K562 (cell line): ENCODE measurements around the gene MKS1. TPM values are rescaled to one million over a fixed set of nuclear protein-coding genes. Genes with fewer than 3 reads are reported as not detected.
A peak's percentile ranks its signal among the peaks of the same experiment; 100 is the strongest.

Experiments used
- BRD9 ChIP-seq: fragments of 450-650 bp; IDR thresholded peaks from 2 replicates; pipeline ENCODE4 v1.6.1; 2018; ENCODE audit warnings: low read depth; ENCODE audit not compliant: partially characterized antibody
- BRF2 ChIP-seq: IDR thresholded peaks from 3 replicates; pipeline ENCODE4 v1.6.1; 2011; ENCODE audit warnings: borderline replicate concordance, mild to moderate bottlenecking; ENCODE audit not compliant: insufficient read length, insufficient read depth
- CBX1 ChIP-seq: sonication (generic); IDR thresholded peaks from 2 replicates; pipeline ENCODE4 v1.6.1; 2016; ENCODE audit warnings: antibody characterized with exemption, low read depth, mild to moderate bottlenecking
- COPS2 ChIP-seq: fragments of 450-650 bp; conservative IDR thresholded peaks from 2 replicates; pipeline ENCODE4 v1.6.1; 2016; ENCODE audit warnings: mild to moderate bottlenecking, moderate library complexity
- ELF2 ChIP-seq: fragments of 250-450 bp; sonication (Bioruptor Pico); IDR thresholded peaks from 2 replicates; pipeline ENCODE4 v1.5.0; 2021; ENCODE audit warnings: mild to moderate bottlenecking
- HNRNPH1 ChIP-seq: fragments of 200-400 bp; formaldehyde crosslinking; optimal IDR thresholded peaks from 2 replicates; pipeline ENCODE3; 2017; ENCODE audit warnings: low read depth, mild to moderate bottlenecking, low read length, moderate library complexity
- IRF9 ChIP-seq: fragments of 450-650 bp; IDR thresholded peaks from 2 replicates; pipeline ENCODE4 v1.6.1; 2016; ENCODE audit warnings: missing biosample characterization, missing genetic modification characterization
- MEIS2 ChIP-seq: fragments of 450-650 bp; IDR thresholded peaks from 2 replicates; pipeline ENCODE4 v1.6.1; 2014; ENCODE audit warnings: mild to moderate bottlenecking; ENCODE audit not compliant: partially characterized antibody
- NCOA6 ChIP-seq: fragments of 450-650 bp; IDR thresholded peaks from 2 replicates; pipeline ENCODE4 v1.6.1; 2017; ENCODE audit warnings: mild to moderate bottlenecking
- NR2C1 ChIP-seq, 2 experiments: fragments of 450-650 bp; IDR thresholded peaks; 2 replicates each; pipeline ENCODE4 v1.6.1; 2017; ENCODE audit warnings: mild to moderate bottlenecking in 2 of 2, antibody characterized with exemption in 1 of 2, inconsistent platforms in 1 of 2, missing compliant biosample characterization in 1 of 2, missing genetic modification characterization in 1 of 2
- PKNOX1 ChIP-seq: fragments of 450-650 bp; IDR thresholded peaks from 2 replicates; pipeline ENCODE4 v1.6.1; 2016
- POLR2AphosphoS5 ChIP-seq: IDR thresholded peaks from 2 replicates; pipeline ENCODE4 v1.6.1; 2011; ENCODE audit warnings: mild to moderate bottlenecking, low read depth, low read length, moderate library complexity; ENCODE audit not compliant: control insufficient read depth, insufficient read depth
- RFX7 ChIP-seq: fragments of 250-450 bp; sonication (Bioruptor Pico); IDR thresholded peaks from 2 replicates; pipeline ENCODE4 v1.5.1; 2021; ENCODE audit warnings: mild to moderate bottlenecking
- SAFB ChIP-seq: fragments of 200-400 bp; formaldehyde crosslinking; IDR thresholded peaks from 2 replicates; pipeline ENCODE4 v1.6.1; 2017; ENCODE audit warnings: low read depth, low read length, borderline replicate concordance
- TAL1 ChIP-seq: fragments of 450-650 bp; IDR thresholded peaks from 2 replicates; pipeline ENCODE4 v1.6.1; 2016; ENCODE audit warnings: mild to moderate bottlenecking
- TRIM24 ChIP-seq, 2 experiments: fragments of 450-650 bp; IDR thresholded peaks; 2 replicates each; pipeline ENCODE4 v1.6.1; 2016
- USF2 ChIP-seq: sonication (generic); formaldehyde crosslinking; IDR thresholded peaks from 2 replicates; pipeline ENCODE4 v1.5.0; 2020; ENCODE audit warnings: missing genetic modification reagents
- ZNF143 ChIP-seq: sonication (generic); formaldehyde crosslinking; IDR thresholded peaks from 2 replicates; pipeline ENCODE4 v1.9.0; 2022; ENCODE audit warnings: mild to moderate bottlenecking, missing genetic modification reagents
- ZNF717 ChIP-seq: fragments of 250-450 bp; sonication (Bioruptor Pico); IDR thresholded peaks from 2 replicates; pipeline ENCODE4 v1.5.0; 2021
- ZNF740 ChIP-seq, 3 experiments: fragments of 200-800 bp in 1 of 3; sonication (Bioruptor generic) in 1 of 3; sonication (generic) in 1 of 3; formaldehyde crosslinking in 1 of 3; IDR thresholded peaks; 2 replicates each; pipeline versions ENCODE4 v1.6.1 to v1.8.0; 2016 to 2022; ENCODE audit warnings: mild to moderate bottlenecking in 2 of 3, missing compliant biosample characterization in 2 of 3, missing genetic modification characterization in 2 of 3, missing genetic modification reagents in 1 of 3
- ZNF778 ChIP-seq: fragments of 450-650 bp; formaldehyde crosslinking; IDR thresholded peaks from 2 replicates; pipeline ENCODE4 v1.4.0; 2020; ENCODE audit warnings: mild to moderate bottlenecking, moderate library complexity
- polyA plus RNA-seq, 8 experiments: library from polyadenylated mRNA; depleted of rRNA in 4 of 8; stranded (reverse) in 5 of 8; unstranded in 3 of 8; fragments of >200 nt; fragmentation: Nextera tagmentation in 2 of 8; fragmentation: Illumina TruSeq in 1 of 8; extraction: Ambion mirVana in 2 of 8; extraction: Trizol in 1 of 8; gene quantifications; 2 replicates each; pipeline versions ENCODE4 v1.2.1 to v1.2.3, GENCODE V29; 2011 to 2014; ENCODE audit warnings: inconsistent platforms in 1 of 8, missing spikeins in 1 of 8
- total RNA-seq, 7 experiments: library from RNA; depleted of rRNA in 6 of 7; stranded (reverse); fragments of >200 nt in 6 of 7; fragmentation: Illumina TruSeq in 2 of 7; extraction: Trizol in 2 of 7; gene quantifications; 2 replicates each; pipeline versions ENCODE4 v1.2.1 to v1.2.3, GENCODE V29; 2011 to 2021; ENCODE audit warnings: low replicate concordance in 1 of 7
- TF ChIP-seq, protein P1 (sequence below): fragments of 450-650 bp; formaldehyde crosslinking; IDR thresholded peaks from 2 replicates; pipeline ENCODE4 v1.4.0; 2020; ENCODE audit warnings: mild to moderate bottlenecking, moderate library complexity

MKS1 gene
- total and polyA plus RNA-seq, 9 of the 15 experiments (the other 6 are each of a cell fraction or from before 2014, with no cell fraction given) = 16.3 to 31.0 (median 25.9) TPM

DNA sequence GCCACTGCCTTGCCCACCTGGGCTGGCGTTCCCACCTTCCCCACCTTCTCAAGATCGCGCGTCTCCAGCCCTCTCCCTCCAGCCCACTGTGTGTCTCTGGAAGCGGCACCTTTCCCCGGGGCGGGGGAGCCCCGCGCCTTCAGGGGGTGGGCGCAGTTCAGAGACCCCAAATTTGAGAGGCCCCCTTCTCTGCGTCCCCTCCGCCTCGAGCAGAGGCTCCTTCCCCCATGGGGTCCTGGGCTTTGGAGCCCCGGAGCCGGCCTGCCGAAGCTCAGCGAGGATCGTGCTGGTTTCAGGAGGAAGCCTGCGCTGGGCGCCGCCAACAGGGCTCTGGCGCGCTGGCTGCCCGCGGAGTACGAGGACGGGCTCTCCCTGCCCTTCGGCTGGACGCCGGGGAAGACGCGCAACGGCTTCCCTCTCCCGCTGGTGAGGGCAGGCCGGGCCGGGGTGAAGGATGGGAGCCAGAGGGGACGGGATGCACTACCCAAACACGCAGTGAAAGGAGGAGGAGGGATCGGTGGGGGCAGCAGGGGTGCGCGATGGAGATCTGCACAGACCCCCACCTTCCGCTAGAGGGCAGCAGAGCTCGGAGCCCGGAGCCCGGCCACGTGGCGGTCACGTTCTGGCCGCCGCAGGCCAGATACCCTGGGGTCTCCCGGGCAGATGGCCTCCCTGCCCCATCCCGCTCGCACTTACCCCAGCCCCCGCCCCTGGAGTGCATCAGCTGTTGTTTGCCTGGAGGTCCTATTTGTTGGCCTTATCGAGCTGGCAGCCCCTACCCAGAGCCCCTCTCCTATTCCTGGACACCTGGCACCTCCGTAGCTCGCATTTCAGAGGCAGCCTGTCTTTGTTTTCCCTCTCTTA lies 30.4 kb upstream of the MKS1 start (continued):
- TF ChIP-seq IRF9 (tag) = no peak
- TF ChIP-seq ELF2 (CRISPR knock-in tag) = no peak
- no peak for TF ChIP-seq ZNF143 (CRISPR knock-in tag)
- no peak for TF ChIP-seq CBX1
- no peak for TF ChIP-seq ZNF778 (CRISPR knock-in tag)
- TF ChIP-seq RFX7 (CRISPR knock-in tag) = no peak
- TF ChIP-seq NCOA6 = no peak
- TF ChIP-seq TAL1 = no peak
- peak; percentile 45 for TF ChIP-seq BRD9
- TF ChIP-seq TRIM24 (IDR thresholded peaks at IDR 0.05) = no peak
- TF ChIP-seq, protein P1, sequence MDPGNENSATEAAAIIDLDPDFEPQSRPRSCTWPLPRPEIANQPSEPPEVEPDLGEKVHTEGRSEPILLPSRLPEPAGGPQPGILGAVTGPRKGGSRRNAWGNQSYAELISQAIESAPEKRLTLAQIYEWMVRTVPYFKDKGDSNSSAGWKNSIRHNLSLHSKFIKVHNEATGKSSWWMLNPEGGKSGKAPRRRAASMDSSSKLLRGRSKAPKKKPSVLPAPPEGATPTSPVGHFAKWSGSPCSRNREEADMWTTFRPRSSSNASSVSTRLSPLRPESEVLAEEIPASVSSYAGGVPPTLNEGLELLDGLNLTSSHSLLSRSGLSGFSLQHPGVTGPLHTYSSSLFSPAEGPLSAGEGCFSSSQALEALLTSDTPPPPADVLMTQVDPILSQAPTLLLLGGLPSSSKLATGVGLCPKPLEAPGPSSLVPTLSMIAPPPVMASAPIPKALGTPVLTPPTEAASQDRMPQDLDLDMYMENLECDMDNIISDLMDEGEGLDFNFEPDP (CRISPR knock-in tag) = no peak
- no peak for TF ChIP-seq BRF2
- TF ChIP-seq ZNF740 (CRISPR knock-in tag; IDR thresholded peaks at IDR 0.05) = 0 out of 2 replicates have a peak, but pooled peaks have one; percentile 44
- TF ChIP-seq ZNF740 (tag; IDR thresholded peaks at IDR 0.05) = no peak
- no peak for TF ChIP-seq MEIS2
- TF ChIP-seq NR2C1 (IDR thresholded peaks at IDR 0.05) = no peak
- TF ChIP-seq NR2C1 (tag; IDR thresholded peaks at IDR 0.05) = no peak
- no peak for TF ChIP-seq SAFB
- no peak for TF ChIP-seq HNRNPH1
- TF ChIP-seq USF2 (CRISPR knock-in tag) = peak; percentile 75
- no peak for TF ChIP-seq POLR2AphosphoS5
- no peak for TF ChIP-seq PKNOX1
- no peak for TF ChIP-seq COPS2
- no peak for TF ChIP-seq ZNF717 (CRISPR knock-in tag)
